Measurements from ENCODE around the gene SPPL2B.

- TF ChIP-seq CTCF (IDR thresholded peaks at IDR 0.05) (no peak), POLR2A (IDR thresholded peaks at IDR 0.05) (no peak), POLR2AphosphoS5 (IDR thresholded peaks at IDR 0.05; ENCODE audit: insufficient read depth in 1 of 2, low read depth in 1 of 2) (no peak)
Observed at GRCh38 chr19:2344381-2344870, 15.9 kb downstream of the SPPL2B start.
